HFFc6 (cell line): ENCODE measurements around the gene OR10G6. TPM values are rescaled to one million over a fixed set of nuclear protein-coding genes. Genes with fewer than 3 reads are reported as not detected.

Source experiments
- DNase-seq: peaks from one replicate; pipeline ENCODE4 v3.0.0-alpha.2; 2018
- H3K27ac Mint-ChIP-seq: 2 replicates; pipeline ENCODE4 v1.8.0; 2020; ENCODE audit warnings: mild to moderate bottlenecking, mixed read lengths
- H3K27me3 Mint-ChIP-seq: 2 replicates; pipeline ENCODE4 v1.8.0; 2021; ENCODE audit warnings: mild to moderate bottlenecking, moderate library complexity, mixed read lengths; ENCODE audit not compliant: insufficient read depth
- H3K36me3 Mint-ChIP-seq: 2 replicates; pipeline ENCODE4 v1.8.0; 2021; ENCODE audit warnings: low read depth, mixed read lengths
- H3K4me1 Mint-ChIP-seq: 2 replicates; pipeline ENCODE4 v1.8.0; 2020; ENCODE audit warnings: low read depth, mixed read lengths
- H3K4me3 Mint-ChIP-seq: 2 replicates; pipeline ENCODE4 v1.8.0; 2020; ENCODE audit warnings: mild to moderate bottlenecking, moderate library complexity, mixed read lengths
- H3K9me3 Mint-ChIP-seq: 2 replicates; pipeline ENCODE4 v1.8.0; 2020; ENCODE audit warnings: mild to moderate bottlenecking, mixed read lengths
- long read RNA-seq: library from polyadenylated mRNA; unstranded; transcript quantifications from one replicate; pipeline ENCODE4 v2.0.0, GENCODE V29; 2019
- total RNA-seq, 6 experiments: library from RNA; stranded (reverse); fragmentation: NEBNext Ultra II Directional; extraction: Animal tissue kit (Norgen Biotek cat#: 25700); gene quantifications; 2 replicates in 1 of 6; 3 replicates in 5 of 6; pipeline ENCODE4 v1.2.3, GENCODE V29; 2021
- TF ChIP-seq, protein P1 (sequence below): fragments of 200-600 bp; sonication (generic); IDR thresholded peaks from 2 replicates; pipeline ENCODE4 v1.5.0; 2021; ENCODE audit warnings: antibody characterized with exemption, mild to moderate bottlenecking

OR10G6 gene, protein sequence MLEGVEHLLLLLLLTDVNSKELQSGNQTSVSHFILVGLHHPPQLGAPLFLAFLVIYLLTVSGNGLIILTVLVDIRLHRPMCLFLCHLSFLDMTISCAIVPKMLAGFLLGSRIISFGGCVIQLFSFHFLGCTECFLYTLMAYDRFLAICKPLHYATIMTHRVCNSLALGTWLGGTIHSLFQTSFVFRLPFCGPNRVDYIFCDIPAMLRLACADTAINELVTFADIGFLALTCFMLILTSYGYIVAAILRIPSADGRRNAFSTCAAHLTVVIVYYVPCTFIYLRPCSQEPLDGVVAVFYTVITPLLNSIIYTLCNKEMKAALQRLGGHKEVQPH
- total RNA-seq: not detected
- long read RNA-seq: 0 reads

DNA sequence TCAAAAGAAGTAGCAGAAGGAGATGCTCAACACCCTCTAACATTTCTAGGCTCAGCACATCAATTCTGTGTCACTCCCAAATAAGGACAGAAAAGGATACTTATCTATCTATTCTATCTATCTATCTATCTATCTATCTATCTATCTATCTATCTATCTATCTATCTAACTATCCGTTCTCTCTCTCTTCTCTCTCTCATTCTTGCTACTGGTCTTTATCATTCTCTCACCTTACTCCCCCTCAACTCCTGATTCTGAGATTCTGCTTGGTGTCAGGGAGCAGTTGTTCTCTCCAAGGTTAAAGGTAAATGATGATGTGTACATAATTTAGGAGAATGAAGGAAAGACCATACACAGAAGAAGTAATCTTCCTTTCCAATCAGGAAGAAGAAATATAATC is at the start of gene OR10G6:
Gene OR10G6, minus strand, starts transcription at position 43 of the 400 bp plus-strand sequence. Its CDS starts 0 bp downstream, at position 43.
- Mint-ChIP-seq H3K27me3 (no peaks in the 10 kb centered on the region; the same call in 1 of the 2 replicates), H3K4me1 (no peaks in the 10 kb centered on the region), H3K4me3 (no peak within 1 kb of the TSS), H3K27ac (no peak within 1 kb of the TSS), H3K36me3 (no peaks in the 10 kb centered on the region), H3K9me3 (peaks cover 8% of the 10 kb centered on the region)
- TF ChIP-seq, protein P1, sequence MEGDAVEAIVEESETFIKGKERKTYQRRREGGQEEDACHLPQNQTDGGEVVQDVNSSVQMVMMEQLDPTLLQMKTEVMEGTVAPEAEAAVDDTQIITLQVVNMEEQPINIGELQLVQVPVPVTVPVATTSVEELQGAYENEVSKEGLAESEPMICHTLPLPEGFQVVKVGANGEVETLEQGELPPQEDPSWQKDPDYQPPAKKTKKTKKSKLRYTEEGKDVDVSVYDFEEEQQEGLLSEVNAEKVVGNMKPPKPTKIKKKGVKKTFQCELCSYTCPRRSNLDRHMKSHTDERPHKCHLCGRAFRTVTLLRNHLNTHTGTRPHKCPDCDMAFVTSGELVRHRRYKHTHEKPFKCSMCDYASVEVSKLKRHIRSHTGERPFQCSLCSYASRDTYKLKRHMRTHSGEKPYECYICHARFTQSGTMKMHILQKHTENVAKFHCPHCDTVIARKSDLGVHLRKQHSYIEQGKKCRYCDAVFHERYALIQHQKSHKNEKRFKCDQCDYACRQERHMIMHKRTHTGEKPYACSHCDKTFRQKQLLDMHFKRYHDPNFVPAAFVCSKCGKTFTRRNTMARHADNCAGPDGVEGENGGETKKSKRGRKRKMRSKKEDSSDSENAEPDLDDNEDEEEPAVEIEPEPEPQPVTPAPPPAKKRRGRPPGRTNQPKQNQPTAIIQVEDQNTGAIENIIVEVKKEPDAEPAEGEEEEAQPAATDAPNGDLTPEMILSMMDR: no peak
- DNase-seq: no peak

DNA sequence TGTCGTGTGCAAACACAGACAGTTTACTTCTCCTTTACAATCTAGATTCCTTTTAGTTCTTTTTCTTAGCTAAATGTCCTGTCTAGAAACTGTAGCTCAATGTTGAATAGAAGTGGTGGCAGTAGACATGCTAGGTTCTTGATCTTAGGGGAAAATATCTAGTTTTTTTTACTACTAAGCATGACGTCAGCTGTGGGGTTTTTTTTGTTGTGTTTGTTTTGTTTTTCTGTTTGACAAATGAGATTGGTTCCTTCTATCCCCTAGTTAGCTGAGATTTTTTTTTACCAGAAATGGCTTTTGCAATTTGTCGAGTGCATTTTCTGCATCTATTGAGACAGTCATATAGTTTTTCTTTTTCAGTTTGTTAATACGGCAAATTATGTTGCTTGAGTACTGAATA is 48.5 kb upstream of the OR10G6 start:
- H3K9me3 Mint-ChIP-seq: peaks cover 15% of the 10 kb centered on the region
- H3K4me1 Mint-ChIP-seq: no peaks in the 10 kb centered on the region
- no peaks in the 10 kb centered on the region for H3K36me3 Mint-ChIP-seq
- no peak for DNase-seq
- TF ChIP-seq, protein P1: no peak
- no peak overlapping the region for H3K4me3 Mint-ChIP-seq
- H3K27me3 Mint-ChIP-seq: peaks cover under 1% of the 10 kb centered on the region; the same call in 1 of the 2 replicates
- H3K27ac Mint-ChIP-seq: no peak overlapping the region

DNA sequence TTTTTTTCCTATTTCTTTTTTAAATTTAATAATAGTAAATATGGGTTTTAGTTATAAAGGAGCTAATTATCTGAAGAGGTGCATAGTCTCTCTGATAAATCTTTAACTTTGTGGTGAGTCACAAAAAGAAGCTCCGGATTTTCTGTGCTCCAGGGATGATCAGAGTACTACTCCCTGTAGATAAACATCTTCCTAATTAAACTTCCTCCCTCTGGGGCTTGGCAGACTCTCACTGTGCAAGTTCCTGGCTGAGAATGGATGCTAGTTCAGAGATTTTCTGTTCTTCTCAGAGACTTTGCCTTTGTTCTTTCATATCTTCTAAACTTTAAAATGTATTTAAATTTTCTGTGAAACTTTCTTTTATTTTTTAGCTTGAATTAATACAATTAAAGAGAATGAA is 46.3 kb upstream of the OR10G6 start, which contains the start of gene OR10G7:
Gene OR10G7, minus strand, starts transcription at position 72 of the 400 bp plus-strand sequence. CDS start 2,324 bp downstream, outside the sequence.
- no peaks in the 10 kb centered on the region for H3K4me1 Mint-ChIP-seq
- H3K27me3 Mint-ChIP-seq: peaks cover 1% of the 10 kb centered on the region; the same call in 1 of the 2 replicates
- H3K4me3 Mint-ChIP-seq: no peak within 1 kb of the TSS
- no peak for DNase-seq
- H3K27ac Mint-ChIP-seq: no peak within 1 kb of the TSS
- TF ChIP-seq, protein P1: no peak
- no peaks in the 10 kb centered on the region for H3K36me3 Mint-ChIP-seq
- H3K9me3 Mint-ChIP-seq: peaks cover 18% of the 10 kb centered on the region; the same call in 1 of the 2 replicates

DNA sequence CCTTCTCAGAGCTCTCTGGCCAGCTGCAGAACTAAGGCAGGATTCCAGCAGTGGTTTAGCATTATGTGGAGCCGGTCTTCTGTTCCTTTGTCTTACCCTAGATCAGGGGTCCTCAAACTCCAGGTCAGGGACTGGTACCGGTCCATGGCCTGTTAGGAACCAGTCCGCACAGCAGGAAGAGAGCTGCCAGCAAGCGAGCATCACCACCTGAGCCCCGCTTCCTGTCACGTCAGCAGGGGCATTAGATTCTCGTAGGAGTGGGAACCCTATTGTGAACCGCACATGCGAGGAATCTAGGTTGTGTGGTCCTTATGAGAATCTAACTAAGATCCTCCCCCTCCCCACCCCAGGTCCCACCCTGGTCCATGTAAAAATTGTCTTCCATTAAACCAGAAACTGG is 44.6 kb upstream of the OR10G6 start:
- DNase-seq: no peak
- TF ChIP-seq, protein P1: no peak
- Mint-ChIP-seq H3K27me3 (peaks cover 1% of the 10 kb centered on the region), H3K36me3 (no peaks in the 10 kb centered on the region), H3K9me3 (peaks cover 25% of the 10 kb centered on the region; the same call in 1 of the 2 replicates), H3K27ac (no peak overlapping the region), H3K4me3 (no peak overlapping the region), H3K4me1 (no peaks in the 10 kb centered on the region)

DNA sequence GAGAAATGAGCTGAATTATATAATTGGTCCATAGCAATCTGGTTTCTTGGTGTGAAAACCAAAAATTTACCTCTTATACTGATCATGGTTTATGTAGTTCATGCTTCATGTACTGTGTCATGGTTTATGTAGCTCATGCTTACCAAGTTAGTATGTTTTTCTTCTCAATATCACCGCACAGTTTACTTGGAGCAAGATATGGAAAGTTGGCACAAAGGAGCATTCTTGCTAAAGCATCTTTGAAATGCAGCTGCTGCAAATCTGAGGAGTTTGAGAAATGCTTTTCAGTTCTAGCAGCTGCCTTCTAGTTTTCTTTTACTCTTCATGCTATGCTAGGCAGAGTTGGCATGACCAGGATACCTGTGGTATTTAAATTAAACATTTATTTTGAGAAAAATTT is 41.7 kb upstream of the OR10G6 start:
- Mint-ChIP-seq H3K27ac (no peak overlapping the region), H3K27me3 (peaks cover 1% of the 10 kb centered on the region), H3K36me3 (no peaks in the 10 kb centered on the region), H3K4me1 (no peaks in the 10 kb centered on the region), H3K4me3 (no peak overlapping the region), H3K9me3 (peaks cover 24% of the 10 kb centered on the region; the same call in 1 of the 2 replicates)
- DNase-seq: no peak
- TF ChIP-seq, protein P1: no peak
